ENCODE measurements around the gene RGS14.

RGS14 gene

GRCh38 chr5:177389241-177390169, 31.8 kb downstream of the RGS14 start:
- Histone ChIP-seq H3K9me3 (ENCODE audit: severe bottlenecking) (no peaks in the 10 kb centered on the region), H3K27me3 (ENCODE audit: insufficient read depth, low read depth, severe bottlenecking) (no peaks in the 10 kb centered on the region), H3K4me3 (ENCODE audit: low read depth, low read length) (no peak overlapping the region), H3K36me3 (no peaks in the 10 kb centered on the region), H3K27ac (no peak overlapping the region)
- no peak for TF ChIP-seq CTCF (IDR thresholded peaks at IDR 0.05; ENCODE audit: low read depth, low read length)
- DNase-seq: no peak

GRCh38 chr5:177390363-177391300, 32.9 kb downstream of the RGS14 start:
- TF ChIP-seq CTCF (IDR thresholded peaks at IDR 0.05; ENCODE audit: low read depth, low read length): peak; percentile 75
- H3K4me3 ChIP-seq (ENCODE audit: low read depth, low read length): no peak overlapping the region
- peak overlapping the region; percentile 48; the same call in 1 of the 2 replicates for H3K27ac ChIP-seq
- H3K27me3 ChIP-seq (ENCODE audit: insufficient read depth, low read depth, severe bottlenecking): no peaks in the 10 kb centered on the region
- H3K36me3 ChIP-seq: no peaks in the 10 kb centered on the region
- peak; percentile 79 for DNase-seq
- no peaks in the 10 kb centered on the region for H3K9me3 ChIP-seq (ENCODE audit: severe bottlenecking)

GRCh38 chr5:177392765-177393164, 35.0 kb downstream of the RGS14 start:
- H3K27ac ChIP-seq: no peak overlapping the region
- no peaks in the 10 kb centered on the region for H3K27me3 ChIP-seq (ENCODE audit: insufficient read depth, low read depth, severe bottlenecking)
- no peak for DNase-seq
- TF ChIP-seq CTCF (IDR thresholded peaks at IDR 0.05; ENCODE audit: low read depth, low read length): no peak
- no peaks in the 10 kb centered on the region for H3K36me3 ChIP-seq
- no peaks in the 10 kb centered on the region for H3K9me3 ChIP-seq (ENCODE audit: severe bottlenecking)
- no peak overlapping the region for H3K4me3 ChIP-seq (ENCODE audit: low read depth, low read length)

- Histone ChIP-seq H3K36me3 (no peaks in the 10 kb centered on the region), H3K27ac (no peak overlapping the region), H3K4me3 (ENCODE audit: low read depth, low read length) (no peak overlapping the region), H3K9me3 (ENCODE audit: severe bottlenecking) (no peaks in the 10 kb centered on the region), H3K27me3 (ENCODE audit: insufficient read depth, low read depth, severe bottlenecking) (no peaks in the 10 kb centered on the region)
- no peak for DNase-seq
- TF ChIP-seq CTCF (IDR thresholded peaks at IDR 0.05; ENCODE audit: low read depth, low read length): no peak
Measured at GRCh38 chr5:177393206-177393765, 35.6 kb downstream of the RGS14 start.

- Histone ChIP-seq H3K9me3 (ENCODE audit: severe bottlenecking) (no peaks in the 10 kb centered on the region), H3K27me3 (ENCODE audit: insufficient read depth, low read depth, severe bottlenecking) (no peaks in the 10 kb centered on the region), H3K4me3 (ENCODE audit: low read depth, low read length) (no peak overlapping the region), H3K36me3 (no peaks in the 10 kb centered on the region), H3K27ac (no peak overlapping the region)
- TF ChIP-seq CTCF (IDR thresholded peaks at IDR 0.05; ENCODE audit: low read depth, low read length): no peak
- DNase-seq: no peak
Measured at GRCh38 chr5:177393990-177394389, 36.3 kb downstream of the RGS14 start.
